ENCODE data around the gene KRTAP10-1. TPM values are rescaled to one million over a fixed set of nuclear protein-coding genes. Genes with fewer than 3 reads are reported as not detected.

The KRTAP10-1 gene
- total and polyA plus RNA-seq, 2 experiments from 2014 or later: not detected

DNA sequence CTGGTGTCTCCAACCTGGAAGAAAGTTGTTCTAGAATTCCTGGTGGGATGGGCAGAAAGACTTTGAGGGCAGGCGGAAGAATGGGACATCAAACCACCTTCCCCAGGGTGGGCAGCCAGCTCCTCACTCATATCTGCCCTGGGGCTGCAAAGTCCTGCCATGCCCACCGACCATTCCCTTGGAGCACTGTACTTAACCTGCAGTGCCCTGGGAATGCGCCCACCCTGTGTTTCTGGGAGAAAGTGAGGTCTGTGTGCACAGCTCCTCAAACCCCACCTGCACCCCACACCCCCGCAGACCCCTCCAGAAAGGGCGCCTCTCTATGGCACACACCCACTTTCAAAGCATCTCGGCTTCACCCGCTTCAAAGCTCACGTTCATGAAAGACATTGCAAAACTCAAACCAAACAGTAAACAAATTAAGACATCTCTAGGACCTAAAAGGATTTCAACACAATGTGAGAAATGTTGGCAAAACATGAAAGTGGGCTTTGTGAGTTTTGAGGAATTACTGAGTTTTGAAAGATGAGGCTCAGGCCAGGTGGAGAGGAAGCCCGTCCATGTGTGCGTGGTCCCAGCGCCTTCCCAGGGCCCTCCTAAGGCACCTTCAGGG is 25.1 kb downstream of the KRTAP10-1 start:
- TF ChIP-seq, protein P1, sequence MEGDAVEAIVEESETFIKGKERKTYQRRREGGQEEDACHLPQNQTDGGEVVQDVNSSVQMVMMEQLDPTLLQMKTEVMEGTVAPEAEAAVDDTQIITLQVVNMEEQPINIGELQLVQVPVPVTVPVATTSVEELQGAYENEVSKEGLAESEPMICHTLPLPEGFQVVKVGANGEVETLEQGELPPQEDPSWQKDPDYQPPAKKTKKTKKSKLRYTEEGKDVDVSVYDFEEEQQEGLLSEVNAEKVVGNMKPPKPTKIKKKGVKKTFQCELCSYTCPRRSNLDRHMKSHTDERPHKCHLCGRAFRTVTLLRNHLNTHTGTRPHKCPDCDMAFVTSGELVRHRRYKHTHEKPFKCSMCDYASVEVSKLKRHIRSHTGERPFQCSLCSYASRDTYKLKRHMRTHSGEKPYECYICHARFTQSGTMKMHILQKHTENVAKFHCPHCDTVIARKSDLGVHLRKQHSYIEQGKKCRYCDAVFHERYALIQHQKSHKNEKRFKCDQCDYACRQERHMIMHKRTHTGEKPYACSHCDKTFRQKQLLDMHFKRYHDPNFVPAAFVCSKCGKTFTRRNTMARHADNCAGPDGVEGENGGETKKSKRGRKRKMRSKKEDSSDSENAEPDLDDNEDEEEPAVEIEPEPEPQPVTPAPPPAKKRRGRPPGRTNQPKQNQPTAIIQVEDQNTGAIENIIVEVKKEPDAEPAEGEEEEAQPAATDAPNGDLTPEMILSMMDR (IDR thresholded peaks at IDR 0.05; ENCODE audit: low read depth, low read length): no peak
- Histone ChIP-seq H3K36me3 (peaks cover 4% of the 10 kb centered on the region), H3K27ac (no peak overlapping the region), H3K4me1 (ENCODE audit: low read depth) (no peaks in the 10 kb centered on the region), H3K4me3 (no peak overlapping the region), H3K9me3 (ENCODE audit: low read depth) (no peaks in the 10 kb centered on the region), H3K27me3 (no peaks in the 10 kb centered on the region)
- DNase-seq (ENCODE audit: low read depth in 1 of 2, low spot score in 1 of 2): no peak

DNA sequence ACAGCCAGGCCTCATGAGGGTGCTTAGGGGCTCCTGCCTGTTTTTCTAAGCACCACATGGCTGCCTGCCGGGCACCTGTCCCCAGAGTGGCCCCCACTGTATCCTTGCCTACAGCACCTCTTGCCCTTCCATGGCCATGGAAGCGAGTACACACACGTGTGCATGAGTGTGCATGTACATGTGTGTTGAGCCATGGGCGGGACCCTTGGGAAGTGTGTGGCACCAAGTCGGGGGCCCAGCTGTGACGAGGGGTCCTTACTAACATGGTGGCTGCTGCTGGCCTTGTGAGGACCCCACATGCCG is 25.8 kb downstream of the KRTAP10-1 start:
- Histone ChIP-seq H3K4me1 (ENCODE audit: low read depth) (no peaks in the 10 kb centered on the region), H3K27me3 (no peaks in the 10 kb centered on the region), H3K4me3 (no peak overlapping the region), H3K36me3 (peaks cover 4% of the 10 kb centered on the region), H3K27ac (no peak overlapping the region), H3K9me3 (ENCODE audit: low read depth) (no peaks in the 10 kb centered on the region)
- TF ChIP-seq, protein P1 (IDR thresholded peaks at IDR 0.05; ENCODE audit: low read depth, low read length): no peak
- DNase-seq (ENCODE audit: low read depth in 1 of 2, low spot score in 1 of 2): no peak

DNA sequence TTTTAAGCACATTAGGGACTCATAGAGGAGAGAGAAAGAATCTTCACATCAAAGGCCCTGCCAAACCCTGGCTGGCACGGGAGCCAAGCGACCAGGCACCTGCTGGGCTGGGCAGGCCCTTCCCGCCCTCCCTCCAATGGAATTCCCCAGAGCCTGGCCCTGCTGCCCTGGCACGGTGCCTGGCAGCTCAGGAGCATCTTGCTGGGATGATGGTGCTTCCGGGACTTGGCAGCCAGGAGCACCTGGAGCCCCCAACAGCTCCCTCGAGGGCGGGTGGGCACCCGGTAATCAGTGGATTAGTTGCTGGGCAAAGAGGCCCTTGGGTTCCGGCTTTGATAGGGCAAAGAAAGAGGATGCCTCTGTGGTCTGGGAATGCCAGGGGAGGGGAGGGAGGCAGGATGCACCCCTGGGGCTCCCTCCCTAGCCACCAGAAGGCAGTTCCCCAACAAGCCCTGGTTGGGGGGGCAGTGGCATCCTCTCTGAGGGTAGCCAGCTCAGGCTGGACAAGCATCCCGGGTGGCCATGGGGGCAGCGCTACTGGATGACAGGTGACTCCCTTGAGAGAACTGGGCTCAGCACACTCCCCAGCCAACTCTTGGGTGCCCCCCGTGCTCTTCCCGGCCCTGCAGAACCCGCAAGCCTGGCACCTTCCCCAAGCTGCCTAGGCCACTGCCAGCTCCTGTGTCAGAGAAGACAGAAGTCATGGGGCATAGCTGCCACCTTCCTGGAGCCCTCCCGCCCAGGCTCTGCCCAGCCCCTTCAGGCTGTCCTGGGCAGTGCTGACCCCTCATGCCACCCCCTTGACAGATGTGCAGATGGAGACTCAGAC is 26.4 kb downstream of the KRTAP10-1 start:
- TF ChIP-seq, protein P1 (IDR thresholded peaks at IDR 0.05; ENCODE audit: low read depth, low read length): no peak
- Histone ChIP-seq H3K36me3 (peaks cover 4% of the 10 kb centered on the region), H3K27ac (no peak overlapping the region), H3K27me3 (no peaks in the 10 kb centered on the region), H3K9me3 (ENCODE audit: low read depth) (no peaks in the 10 kb centered on the region), H3K4me1 (ENCODE audit: low read depth) (no peaks in the 10 kb centered on the region), H3K4me3 (no peak overlapping the region)
- DNase-seq (ENCODE audit: low read depth in 1 of 2, low spot score in 1 of 2): no peak

DNA sequence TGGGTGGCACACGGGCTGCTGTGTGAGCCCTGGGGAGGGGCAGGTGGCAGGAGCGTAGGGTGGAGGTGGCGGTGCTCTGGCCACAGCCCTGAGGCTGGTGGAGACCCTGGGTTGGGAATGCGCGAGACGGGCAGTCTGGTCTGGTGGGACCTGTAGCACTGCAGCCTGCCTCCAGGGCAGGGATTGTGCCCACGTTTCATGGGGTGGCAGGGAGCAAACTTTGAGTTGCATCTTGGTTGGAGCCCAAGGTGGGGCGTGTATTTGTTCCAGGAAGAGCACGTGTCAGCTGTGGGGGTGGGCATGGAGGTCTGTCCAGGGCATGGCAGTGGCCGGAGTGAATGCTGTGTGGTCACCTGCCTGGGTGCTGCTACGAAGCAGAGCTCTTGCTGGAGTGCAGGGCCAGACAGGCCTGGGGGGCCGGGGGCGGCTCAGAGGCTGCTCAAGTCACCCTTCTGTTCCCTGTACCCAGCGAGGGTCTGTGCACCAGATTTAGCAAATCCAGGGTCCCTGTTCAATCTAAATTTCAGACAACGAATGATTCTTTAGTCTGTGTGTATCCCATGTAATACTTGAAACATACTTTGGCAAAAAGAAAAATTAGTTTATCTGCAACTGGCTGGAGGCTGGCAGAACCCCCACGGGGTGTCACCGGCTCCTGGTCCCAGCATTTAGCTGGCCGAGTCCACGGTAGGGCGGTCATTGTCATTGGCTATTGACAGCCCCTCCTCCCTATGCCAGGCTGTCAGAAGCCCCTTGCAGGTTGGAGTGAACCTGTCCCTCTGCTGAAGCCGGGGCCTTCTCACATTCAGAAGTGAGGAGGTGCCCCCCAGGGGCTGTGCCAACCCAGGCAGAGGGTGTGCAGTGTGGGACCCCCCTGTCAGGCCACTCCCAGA is 27.3 kb downstream of the KRTAP10-1 start:
- DNase-seq (ENCODE audit: low read depth in 1 of 2, low spot score in 1 of 2): no peak
- H3K9me3 ChIP-seq (ENCODE audit: low read depth): no peaks in the 10 kb centered on the region
- H3K36me3 ChIP-seq: peaks cover 4% of the 10 kb centered on the region
- H3K27ac ChIP-seq: no peak overlapping the region
- TF ChIP-seq, protein P1 (IDR thresholded peaks at IDR 0.05; ENCODE audit: low read depth, low read length): no peak
- H3K4me1 ChIP-seq (ENCODE audit: low read depth): no peaks in the 10 kb centered on the region
- H3K27me3 ChIP-seq: no peaks in the 10 kb centered on the region
- H3K4me3 ChIP-seq: no peak overlapping the region

DNA sequence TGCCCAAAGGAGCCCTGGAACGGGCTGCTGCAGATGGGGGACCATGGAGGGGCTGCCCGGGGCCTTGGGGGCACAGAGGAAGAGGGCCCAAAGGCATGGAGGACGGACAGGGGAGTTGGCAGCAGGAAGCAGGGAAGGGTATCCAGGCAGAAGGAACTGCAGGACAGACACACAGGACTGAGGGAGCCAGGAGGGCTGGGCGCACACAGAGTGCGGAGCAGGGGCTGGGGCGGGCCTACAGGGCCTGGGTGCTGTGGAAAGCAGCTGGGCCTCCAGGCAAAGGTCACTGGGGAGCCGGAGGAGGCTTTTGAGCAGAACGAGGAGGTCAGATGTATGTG is 28.1 kb downstream of the KRTAP10-1 start:
- H3K27ac ChIP-seq: no peak overlapping the region
- H3K27me3 ChIP-seq: no peaks in the 10 kb centered on the region
- no peaks in the 10 kb centered on the region for H3K9me3 ChIP-seq (ENCODE audit: low read depth)
- H3K4me3 ChIP-seq: no peak overlapping the region
- TF ChIP-seq, protein P1 (IDR thresholded peaks at IDR 0.05; ENCODE audit: low read depth, low read length): no peak
- H3K36me3 ChIP-seq: peaks cover 4% of the 10 kb centered on the region
- no peaks in the 10 kb centered on the region for H3K4me1 ChIP-seq (ENCODE audit: low read depth)
- no peak for DNase-seq (ENCODE audit: low read depth in 1 of 2, low spot score in 1 of 2)
